HFFc6 (cell line): ENCODE results near the gene MYRF. TPM values are rescaled to one million over a fixed set of nuclear protein-coding genes. Genes with fewer than 3 reads are reported as not detected.

Experiments
- DNase-seq: peaks from one replicate; pipeline ENCODE4 v3.0.0-alpha.2; 2018
- H3K27ac Mint-ChIP-seq: 2 replicates; pipeline ENCODE4 v1.8.0; 2020; ENCODE audit warnings: mild to moderate bottlenecking, mixed read lengths
- H3K27me3 Mint-ChIP-seq: 2 replicates; pipeline ENCODE4 v1.8.0; 2021; ENCODE audit warnings: mild to moderate bottlenecking, moderate library complexity, mixed read lengths; ENCODE audit not compliant: insufficient read depth
- H3K36me3 Mint-ChIP-seq: 2 replicates; pipeline ENCODE4 v1.8.0; 2021; ENCODE audit warnings: low read depth, mixed read lengths
- H3K4me1 Mint-ChIP-seq: 2 replicates; pipeline ENCODE4 v1.8.0; 2020; ENCODE audit warnings: low read depth, mixed read lengths
- H3K4me3 Mint-ChIP-seq: 2 replicates; pipeline ENCODE4 v1.8.0; 2020; ENCODE audit warnings: mild to moderate bottlenecking, moderate library complexity, mixed read lengths
- H3K9me3 Mint-ChIP-seq: 2 replicates; pipeline ENCODE4 v1.8.0; 2020; ENCODE audit warnings: mild to moderate bottlenecking, mixed read lengths
- CTCF ChIP-seq: fragments of 200-600 bp; sonication (generic); IDR thresholded peaks from 2 replicates; pipeline ENCODE4 v1.5.0; 2021; ENCODE audit warnings: antibody characterized with exemption, mild to moderate bottlenecking
- total RNA-seq, 6 experiments: library from RNA; stranded (reverse); fragmentation: NEBNext Ultra II Directional; extraction: Animal tissue kit (Norgen Biotek cat#: 25700); gene quantifications; 2 replicates in 1 of 6; 3 replicates in 5 of 6; pipeline ENCODE4 v1.2.3, GENCODE V29; 2021

The MYRF gene
- total RNA-seq, 6 experiments from 2014 or later, result 0.24 to 0.67 (median 0.53) TPM

- Mint-ChIP-seq H3K27ac (no peak overlapping the region), H3K9me3 (no peaks in the 10 kb centered on the region), H3K36me3 (no peaks in the 10 kb centered on the region; the same call in 1 of the 2 replicates), H3K4me1 (peaks cover 17% of the 10 kb centered on the region), H3K27me3 (peaks cover 8% of the 10 kb centered on the region), H3K4me3 (no peak overlapping the region)
- TF ChIP-seq CTCF, result no peak
- DNase-seq, result no peak
Measured at GRCh38 chr11:61720597-61720996, 31.8 kb upstream of the MYRF start.

- H3K9me3 Mint-ChIP-seq, result no peaks in the 10 kb centered on the region
- peaks cover 4% of the 10 kb centered on the region for H3K27me3 Mint-ChIP-seq
- H3K27ac Mint-ChIP-seq, result no peak overlapping the region
- no peak for TF ChIP-seq CTCF
- H3K4me1 Mint-ChIP-seq, result peaks cover 12% of the 10 kb centered on the region
- peaks cover 5% of the 10 kb centered on the region; the same call in 1 of the 2 replicates for H3K36me3 Mint-ChIP-seq
- H3K4me3 Mint-ChIP-seq, result no peak overlapping the region
- no peak for DNase-seq
Measured at GRCh38 chr11:61724437-61724836, 28.0 kb upstream of the MYRF start.

GRCh38 chr11:61725781-61726231, 26.6 kb upstream of the MYRF start:
- no peak for DNase-seq
- peaks cover 5% of the 10 kb centered on the region; the same call in 1 of the 2 replicates for H3K36me3 Mint-ChIP-seq
- H3K27ac Mint-ChIP-seq, result no peak overlapping the region

GRCh38 chr11:61726775-61727174, 25.7 kb upstream of the MYRF start:
- H3K27me3 Mint-ChIP-seq, result peaks cover 1% of the 10 kb centered on the region; the same call in 1 of the 2 replicates
- H3K9me3 Mint-ChIP-seq, result no peaks in the 10 kb centered on the region
- no peak for DNase-seq
- peaks cover 22% of the 10 kb centered on the region for H3K4me1 Mint-ChIP-seq
- H3K36me3 Mint-ChIP-seq, result peaks cover 5% of the 10 kb centered on the region; the same call in 1 of the 2 replicates
- H3K4me3 Mint-ChIP-seq, result no peak overlapping the region
- no peak overlapping the region for H3K27ac Mint-ChIP-seq
- no peak for TF ChIP-seq CTCF

More at GRCh38 chr11:61725781-61726231, 26.6 kb upstream of the MYRF start:
- Mint-ChIP-seq H3K4me1 (peaks cover 22% of the 10 kb centered on the region), H3K4me3 (no peak overlapping the region), H3K9me3 (no peaks in the 10 kb centered on the region), H3K27me3 (peaks cover 1% of the 10 kb centered on the region)
- TF ChIP-seq CTCF, result no peak

- H3K27me3 Mint-ChIP-seq, result peaks cover 1% of the 10 kb centered on the region; the same call in 1 of the 2 replicates
- H3K9me3 Mint-ChIP-seq, result no peaks in the 10 kb centered on the region
Measured at GRCh38 chr11:61727401-61727811, 25.0 kb upstream of the MYRF start.

More at GRCh38 chr11:61727401-61727811, 25.0 kb upstream of the MYRF start:
- Mint-ChIP-seq H3K36me3 (0 out of 2 replicates have a peak, but pooled peaks cover 5% of the 10 kb centered on the region), H3K4me1 (peaks cover 25% of the 10 kb centered on the region), H3K27ac (no peak overlapping the region), H3K4me3 (no peak overlapping the region)
- no peak for TF ChIP-seq CTCF
- DNase-seq, result no peak
